B cell (primary cell): ENCODE data around the gene EIF3L. TPM values are rescaled to one million over a fixed set of nuclear protein-coding genes. Genes with fewer than 3 reads are reported as not detected.

Experiments
- ATAC-seq: fragments of 200-7000 bp; cut with Tn5 transposase; one replicate; pipeline ENCODE4 v1.10.0; 2021; ENCODE audit warnings: low read depth, mild to moderate bottlenecking, moderate number of reproducible peaks, moderate library complexity
- CTCF ChIA-PET: fragments of 350-600 bp; sonication (Branson Sonifier 250); formaldehyde crosslinking; loops from one replicate; lab custom pipeline; 2021; ENCODE audit warnings: antibody characterized with exemption, inconsistent platforms; lab: Charles Lee
- POLR2A ChIA-PET: fragments of 350-600 bp; sonication (Branson Sonifier 250); formaldehyde crosslinking; loops from one replicate; lab custom pipeline; 2021; ENCODE audit warnings: antibody characterized with exemption; lab: Charles Lee
- DNase-seq: peaks from one replicate; pipeline ENCODE4 v3.0.0; 2013
- H2AFZ ChIP-seq: 2 replicates; pipeline ENCODE4 v1.6.1; 2012; ENCODE audit warnings: mild to moderate bottlenecking, low read depth, low read length; ENCODE audit not compliant: insufficient read depth, poor library complexity, severe bottlenecking
- H3K27ac ChIP-seq, 2 donors: 1 replicate in 1 of 2; 2 replicates in 1 of 2; pipeline ENCODE4 v1.5.1; 2012 to 2013; ENCODE audit warnings: low read length in 2 of 2, mild to moderate bottlenecking in 2 of 2, moderate library complexity in 1 of 2
- H3K27me3 ChIP-seq, 4 experiments: fragments of 200-600 bp in 1 of 4; sonication (generic) in 1 of 4; replicated peaks in 1 of 4; 1 replicate in 2 of 4; 2 replicates in 2 of 4; pipeline versions ENCODE4 v1.6.1 to v1.7.0; 2013 to 2016; ENCODE audit warnings: low read length in 3 of 4, mild to moderate bottlenecking in 2 of 4, mixed read lengths in 1 of 4, moderate library complexity in 1 of 4; ENCODE audit not compliant: insufficient read depth in 4 of 4, control insufficient read depth in 3 of 4; ENCODE audit errors: control extremely low read depth in 1 of 4
- H3K36me3 ChIP-seq, 2 experiments: replicated peaks in 1 of 2; 1 replicate in 1 of 2; 2 replicates in 1 of 2; pipeline versions ENCODE4 v1.6.1 to v1.7.1; 2013; ENCODE audit warnings: low read length in 1 of 2; ENCODE audit not compliant: insufficient read depth in 2 of 2, control insufficient read depth in 1 of 2; ENCODE audit errors: control extremely low read depth in 1 of 2, extremely low read depth in 1 of 2
- H3K4me1 ChIP-seq, 2 donors: fragments of 200-600 bp in 1 of 2; sonication (generic) in 1 of 2; 1 replicate in 1 of 2; 2 replicates in 1 of 2; pipeline versions ENCODE4 v1.5.1 to v1.6.1; 2013 to 2017; ENCODE audit warnings: low read length in 2 of 2; ENCODE audit not compliant: control insufficient read depth in 2 of 2, insufficient read depth in 2 of 2
- H3K4me2 ChIP-seq: replicated peaks from 2 replicates; pipeline ENCODE3; 2012; ENCODE audit warnings: mild to moderate bottlenecking, low read depth, low read length; ENCODE audit not compliant: poor library complexity, severe bottlenecking
- H3K4me3 ChIP-seq, 5 experiments: fragments of 200-600 bp in 1 of 5; sonication (generic) in 1 of 5; 1 replicate in 3 of 5; 2 replicates in 2 of 5; pipeline versions ENCODE4 v1.5.1 to v1.7.0; 2011 to 2016; ENCODE audit warnings: low read length in 4 of 5, mild to moderate bottlenecking in 4 of 5, low read depth in 2 of 5, control low read depth in 1 of 5, moderate library complexity in 1 of 5; ENCODE audit not compliant: insufficient read depth in 1 of 5; ENCODE audit errors: control extremely low read depth in 1 of 5, extremely low read depth in 1 of 5
- H3K79me2 ChIP-seq: fragments of 200-600 bp; sonication (generic); one replicate; pipeline ENCODE4 v1.6.0; 2016; ENCODE audit warnings: low read length; ENCODE audit not compliant: control insufficient read depth, insufficient read depth
- H3K9ac ChIP-seq: fragments of 200-600 bp; sonication (generic); 2 replicates; pipeline ENCODE4 v1.6.1; 2017; ENCODE audit warnings: mild to moderate bottlenecking, low read length, moderate library complexity
- H3K9me3 ChIP-seq, 3 donors: one replicate each; pipeline versions ENCODE4 v1.6.1 to v1.7.1; 2013; ENCODE audit warnings: low read length in 2 of 3; ENCODE audit not compliant: control insufficient read depth in 2 of 3, insufficient read depth in 1 of 3; ENCODE audit errors: control extremely low read depth in 1 of 3
- H4K20me1 ChIP-seq: 2 replicates; pipeline ENCODE4 v1.6.0; 2012; ENCODE audit warnings: mild to moderate bottlenecking, low read length; ENCODE audit not compliant: insufficient read depth, control insufficient read depth, poor library complexity, severe bottlenecking
- H3K27ac Mint-ChIP-seq: one replicate; pipeline ENCODE4 v1.8.0; 2021; ENCODE audit warnings: mixed read lengths
- H3K27me3 Mint-ChIP-seq: one replicate; pipeline ENCODE4 v1.8.0; 2021; ENCODE audit warnings: mixed read lengths
- H3K4me1 Mint-ChIP-seq: one replicate; pipeline ENCODE4 v1.8.0; 2021; ENCODE audit warnings: mixed read lengths
- H3K4me3 Mint-ChIP-seq: one replicate; pipeline ENCODE4 v1.8.0; 2021; ENCODE audit warnings: mixed read lengths
- H3K9me3 Mint-ChIP-seq: one replicate; pipeline ENCODE4 v1.8.0; 2022; ENCODE audit warnings: mixed read lengths; ENCODE audit not compliant: insufficient read depth
- EZH2 ChIP-seq: IDR thresholded peaks from 2 replicates; pipeline ENCODE4 v1.6.1; 2012; ENCODE audit warnings: borderline replicate concordance, low read depth, mild to moderate bottlenecking, moderate library complexity, low read length; ENCODE audit not compliant: insufficient read depth, poor library complexity, severe bottlenecking
- WGBS: methylation state at CpG from one replicate; pipeline ENCODE4 v1.1.5; 2013; ENCODE audit warnings: missing lambda C conversion rate; ENCODE audit not compliant: insufficient coverage; 5-methylcytosine and 5-hydroxymethylcytosine counted together
- intact Hi-C: fragments of 100-400 bp; cut with micrococcal nuclease; formaldehyde crosslinking; loops from one replicate; pipeline ENCODE4 v1.10.0; 2022
- polyA plus RNA-seq: library from polyadenylated mRNA; depleted of rRNA; stranded (reverse); fragments of >200 nt; gene quantifications from 2 replicates; pipeline ENCODE4 v1.2.3, GENCODE V29; 2012
- total RNA-seq, 2 donors: library from RNA; stranded (reverse); fragments of 120-200 nt in 1 of 2; gene quantifications; 1 replicate in 1 of 2; 2 replicates in 1 of 2; pipeline versions ENCODE4 v1.2.3 to v1.2.4, GENCODE V29; 2013 to 2022
- TF ChIP-seq, protein P1 (sequence below): fragments of 200-600 bp; IDR thresholded peaks from one replicate; pipeline ENCODE4 v1.8.0; 2022; ENCODE audit warnings: antibody characterized with exemption, mild to moderate bottlenecking

Gene EIF3L
- total and polyA plus RNA-seq, 2 donors (not counting 1 experiment from before 2014, with no cell fraction given): 430 to 560 TPM

GRCh38 chr22:37852418-37852817, 3.2 kb downstream of the EIF3L start:
- peaks cover 0 to 6% (median 0%) of the 10 kb centered on the region in 3 donors for H3K9me3 ChIP-seq
- peaks cover 2 to 53% of the 10 kb centered on the region in 2 experiments for H3K36me3 ChIP-seq
- ChIA-PET POLR2A (no interaction called here), CTCF (interaction anchor here (4.2 kb wide), 1 partner anchor 11 kb away, joined by 27 read pairs; no protein-coding TSS in a partner anchor)
- H3K27me3 ChIP-seq: no peaks in the 10 kb centered on the region
- Mint-ChIP-seq H3K4me3 (no peak overlapping the region), H3K27me3 (no peaks in the 10 kb centered on the region), H3K9me3 (no peaks in the 10 kb centered on the region), H3K27ac (no peak overlapping the region), H3K4me1 (peaks cover 50% of the 10 kb centered on the region)
- intact Hi-C loops: no loop called here
- H3K79me2 ChIP-seq: peaks cover 79% of the 10 kb centered on the region
- H3K4me1 ChIP-seq: peaks cover 18 to 24% of the 10 kb centered on the region in 2 donors
- no peak overlapping the region for H2AFZ ChIP-seq
- 95% methylated on average over 5 of the region's 5 CpGs for WGBS
- no peak for DNase-seq
- H3K4me3 ChIP-seq: no peak overlapping the region
- H4K20me1 ChIP-seq: peaks cover 57% of the 10 kb centered on the region
- H3K27ac ChIP-seq: no peak overlapping the region
- no peak overlapping the region for H3K4me2 ChIP-seq
- H3K9ac ChIP-seq: no peak overlapping the region
- no peak for ATAC-seq
- TF ChIP-seq, protein P1, sequence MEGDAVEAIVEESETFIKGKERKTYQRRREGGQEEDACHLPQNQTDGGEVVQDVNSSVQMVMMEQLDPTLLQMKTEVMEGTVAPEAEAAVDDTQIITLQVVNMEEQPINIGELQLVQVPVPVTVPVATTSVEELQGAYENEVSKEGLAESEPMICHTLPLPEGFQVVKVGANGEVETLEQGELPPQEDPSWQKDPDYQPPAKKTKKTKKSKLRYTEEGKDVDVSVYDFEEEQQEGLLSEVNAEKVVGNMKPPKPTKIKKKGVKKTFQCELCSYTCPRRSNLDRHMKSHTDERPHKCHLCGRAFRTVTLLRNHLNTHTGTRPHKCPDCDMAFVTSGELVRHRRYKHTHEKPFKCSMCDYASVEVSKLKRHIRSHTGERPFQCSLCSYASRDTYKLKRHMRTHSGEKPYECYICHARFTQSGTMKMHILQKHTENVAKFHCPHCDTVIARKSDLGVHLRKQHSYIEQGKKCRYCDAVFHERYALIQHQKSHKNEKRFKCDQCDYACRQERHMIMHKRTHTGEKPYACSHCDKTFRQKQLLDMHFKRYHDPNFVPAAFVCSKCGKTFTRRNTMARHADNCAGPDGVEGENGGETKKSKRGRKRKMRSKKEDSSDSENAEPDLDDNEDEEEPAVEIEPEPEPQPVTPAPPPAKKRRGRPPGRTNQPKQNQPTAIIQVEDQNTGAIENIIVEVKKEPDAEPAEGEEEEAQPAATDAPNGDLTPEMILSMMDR: no peak
- no peak for TF ChIP-seq EZH2

DNA sequence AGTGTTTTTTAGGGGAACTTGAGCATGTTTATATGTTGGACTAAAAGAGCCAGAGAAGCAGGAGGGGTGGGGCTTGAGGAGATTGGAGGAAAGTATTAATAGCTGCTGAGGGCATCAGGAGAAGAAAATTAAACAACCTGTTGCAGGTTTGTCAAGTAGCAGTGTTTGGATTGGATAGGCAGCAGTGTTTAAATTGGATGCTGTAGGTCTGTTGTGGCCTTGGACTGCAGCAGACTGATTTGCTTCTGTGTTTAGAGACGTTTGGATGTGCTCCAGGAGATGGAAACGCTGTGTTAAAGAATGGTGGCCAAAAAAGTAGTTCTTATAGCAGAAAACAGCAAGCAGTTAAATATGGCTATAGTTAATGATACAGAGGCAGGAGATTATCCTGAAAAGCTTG, 5.7 kb downstream of the EIF3L start:
- H3K4me2 ChIP-seq: no peak overlapping the region
- peaks cover 62% of the 10 kb centered on the region for H3K79me2 ChIP-seq
- TF ChIP-seq, protein P1: no peak
- no peak for TF ChIP-seq EZH2
- H3K9me3 ChIP-seq: no peaks in the 10 kb centered on the region
- H3K36me3 ChIP-seq: peaks cover 2 to 72% of the 10 kb centered on the region in 2 experiments
- no peak overlapping the region for H3K4me3 ChIP-seq
- no peaks in the 10 kb centered on the region for H3K27me3 Mint-ChIP-seq
- H4K20me1 ChIP-seq: peaks cover 59% of the 10 kb centered on the region
- no peak overlapping the region for H3K4me3 Mint-ChIP-seq
- no peak overlapping the region for H2AFZ ChIP-seq
- no peak overlapping the region for H3K27ac ChIP-seq
- H3K4me1 ChIP-seq: peaks cover 11% of the 10 kb centered on the region in 2 donors
- DNase-seq (no peak), ATAC-seq (no peak)
- POLR2A ChIA-PET: no interaction called here
- H3K9ac ChIP-seq: no peak overlapping the region
- intact Hi-C loops: no loop called here
- H3K9me3 Mint-ChIP-seq: no peaks in the 10 kb centered on the region
- WGBS: 94% methylated on average over 2 of the region's 2 CpGs
- CTCF ChIA-PET: interaction anchor here (0.7 to 4.2 kb wide), 2 partner anchors 8 to 12 kb away, joined by 3 to 27 read pairs; no protein-coding TSS in a partner anchor
- H3K4me1 Mint-ChIP-seq: peaks cover 34% of the 10 kb centered on the region
- no peaks in the 10 kb centered on the region for H3K27me3 ChIP-seq
- H3K27ac Mint-ChIP-seq: no peak overlapping the region
